SK-MEL-5 (cell line): Measurements from ENCODE around the gene JSRP1. TPM values are rescaled to one million over a fixed set of nuclear protein-coding genes. Genes with fewer than 3 reads are reported as not detected.

Experiments
- DNase-seq: peaks from one replicate; pipeline ENCODE4 v3.0.0-alpha.2; 2016; ENCODE audit warnings: low read depth, low spot score
- in situ Hi-C: cut with HindIII; loops from 2 replicates; pipeline ENCODE4 v1.10.0; 2016; ENCODE audit warnings: low sequenced_read_pairs, high pct_unique_total_duplicates, low pct_unique_long_range_greater_than_20kb
- small RNA-seq, 2 experiments: library from RNA; depleted of rRNA; stranded (forward); fragments of <200 nt; gene quantifications; one replicate each; pipeline ENCODE3, GENCODE V24; 2014
- total RNA-seq: library from RNA; depleted of rRNA; stranded (reverse); fragments of >200 nt; shearing (Covaris generic); gene quantifications from 2 replicates; pipeline ENCODE4 v1.2.3, GENCODE V29; 2014; rRNA removed

The JSRP1 gene
- total RNA-seq, 1 experiment from 2014 or later: 0.29 TPM

DNA sequence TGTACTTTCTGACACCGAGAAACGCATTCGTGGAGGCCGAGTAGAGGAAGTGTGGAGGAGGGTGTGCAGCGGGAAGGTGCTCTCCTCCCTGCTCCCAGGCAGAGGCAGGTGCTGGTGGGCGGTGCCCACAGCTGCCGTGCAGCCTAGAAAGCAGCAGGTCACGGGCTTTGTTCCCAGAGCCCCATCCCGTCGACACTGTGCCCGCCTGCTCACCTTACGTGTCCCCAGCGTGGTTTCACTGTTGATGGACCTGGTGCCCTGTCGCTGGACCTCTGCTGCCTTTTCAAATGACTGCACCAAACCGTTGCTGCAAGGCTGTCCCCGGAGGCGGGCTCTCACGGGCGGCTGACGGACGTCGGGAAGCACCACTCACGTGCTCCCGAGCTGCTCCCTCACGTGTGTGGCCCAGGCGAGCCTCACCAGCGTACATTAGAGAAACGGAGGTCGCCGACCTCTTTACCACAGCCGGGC lies 40.9 kb downstream of the JSRP1 start:
- no peak for DNase-seq
- in situ Hi-C loops: no loop called here

DNA sequence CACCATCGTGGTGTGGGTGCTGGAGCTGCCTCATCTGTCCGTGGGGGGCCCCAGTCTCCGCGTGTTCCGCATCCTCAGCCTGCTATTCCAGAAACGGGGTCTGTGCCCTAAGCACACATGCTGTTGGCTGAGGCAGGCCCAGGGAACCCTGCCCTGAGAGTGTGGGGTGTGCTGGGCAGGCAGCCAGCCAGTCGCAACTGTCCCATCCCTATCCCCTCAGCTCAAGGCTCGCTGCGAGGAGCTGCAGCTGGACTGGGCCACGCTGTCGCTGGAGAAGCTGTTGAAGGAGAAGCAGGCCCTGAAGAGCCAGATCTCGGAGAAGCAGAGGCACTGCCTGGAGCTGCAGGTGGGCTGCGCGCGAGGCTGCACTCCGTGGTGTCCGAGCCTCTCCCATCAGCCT lies 42.0 kb downstream of the JSRP1 start:
- in situ Hi-C loops: no loop called here

GRCh38 chr19:2213799-2214198 lies 42.4 kb downstream of the JSRP1 start:
- in situ Hi-C loops: no loop called here
- DNase-seq: no peak

More for the DNA sequence above, 42.0 kb downstream of the JSRP1 start:
- no peak for DNase-seq

GRCh38 chr19:2212861-2213711 lies 43.1 kb downstream of the JSRP1 start:
- in situ Hi-C loops: no loop called here
- no peak for DNase-seq

GRCh38 chr19:2210987-2211740 lies 45.1 kb downstream of the JSRP1 start:
- DNase-seq: no peak
- in situ Hi-C loops: no loop called here

- no peak for DNase-seq
- in situ Hi-C loops: no loop called here
These were observed 46.0 kb downstream of the JSRP1 start for GRCh38 chr19:2210206-2210605.

DNA sequence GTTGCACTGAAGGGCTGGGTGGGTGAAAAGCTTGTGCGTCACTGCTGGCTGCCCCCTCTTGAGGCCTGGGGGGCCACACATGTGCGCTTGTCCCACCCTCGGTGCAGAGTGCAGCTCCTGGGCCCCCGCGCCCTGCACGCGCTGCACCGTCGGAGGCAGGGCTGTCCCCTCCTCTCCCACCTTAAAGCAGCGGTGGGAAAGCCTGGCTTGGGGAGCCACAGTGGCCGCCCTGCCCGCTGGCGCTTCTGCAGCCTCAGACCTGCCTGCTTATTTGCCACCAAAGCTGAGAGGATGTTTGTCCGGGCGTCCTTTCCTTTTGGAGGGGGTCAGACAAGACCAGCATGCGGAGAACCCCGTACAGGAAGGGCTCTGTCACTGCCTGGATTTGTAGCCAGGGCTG lies 46.8 kb downstream of the JSRP1 start:
- in situ Hi-C loops: no loop called here
- no peak for DNase-seq

DNA sequence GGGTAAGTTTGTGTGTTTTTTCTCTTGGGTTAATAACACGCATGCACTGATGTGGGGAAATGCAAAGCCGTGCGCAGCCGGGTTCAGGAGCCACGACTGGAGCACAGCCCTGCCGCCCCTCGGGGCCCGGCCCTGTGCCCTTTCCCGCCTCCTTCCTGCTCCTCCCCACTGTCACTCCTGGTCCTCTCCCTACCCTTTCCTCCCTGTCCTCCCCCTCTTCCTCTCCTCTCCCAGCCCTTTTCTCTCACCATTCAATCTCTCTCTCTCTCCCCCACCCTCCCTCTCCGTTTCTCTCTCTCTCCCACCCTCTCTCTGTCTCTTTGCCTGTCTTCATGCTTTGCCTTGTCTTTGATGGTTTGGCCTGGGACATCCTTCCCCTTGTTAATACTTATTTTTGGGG lies 47.2 kb downstream of the JSRP1 start:
- in situ Hi-C loops: no loop called here
- DNase-seq: no peak

GRCh38 chr19:2207991-2208860 lies 48.0 kb downstream of the JSRP1 start:
- in situ Hi-C loops: no loop called here
- DNase-seq: no peak

DNA sequence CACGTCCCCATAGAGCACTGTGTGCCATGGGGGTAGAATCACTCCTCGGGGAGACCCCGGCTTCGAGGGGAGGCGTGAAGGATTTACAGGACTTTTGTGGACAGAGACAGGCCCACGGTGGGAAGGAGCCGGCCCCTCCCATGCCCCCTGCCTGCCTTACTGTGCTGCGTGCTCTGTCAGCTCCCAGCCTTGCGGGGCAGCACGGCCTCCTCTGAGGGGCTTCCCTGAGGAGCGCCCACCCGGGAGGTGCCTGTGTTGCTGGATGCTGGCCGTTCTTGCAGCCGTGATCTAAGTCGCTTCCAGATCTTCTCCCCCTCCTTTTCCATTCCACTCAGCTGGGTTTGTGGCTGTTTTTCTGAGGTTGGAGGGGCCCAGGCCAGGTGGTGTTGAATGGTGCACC lies 49.2 kb downstream of the JSRP1 start:
- in situ Hi-C loops: no loop called here
- no peak for DNase-seq

DNA sequence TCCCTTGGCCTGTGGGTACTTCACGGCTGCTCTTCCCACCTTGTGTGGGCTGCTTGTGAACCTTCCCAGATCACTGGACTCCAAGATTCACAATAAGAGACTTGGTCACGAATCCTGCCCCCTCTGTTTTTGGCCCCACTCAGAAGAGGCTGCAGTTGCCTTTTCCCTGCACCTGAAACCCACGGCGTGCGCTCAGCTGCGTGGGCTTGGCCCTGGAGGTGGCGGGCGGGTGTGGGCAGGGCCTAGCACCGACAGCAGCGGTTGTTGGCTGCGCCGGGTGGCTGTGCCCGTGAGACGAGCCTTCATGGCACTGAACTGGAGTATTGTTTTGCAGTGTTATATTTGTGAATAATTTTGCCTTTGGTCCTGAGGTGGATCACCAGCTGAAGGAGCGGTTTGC lies 53.9 kb downstream of the JSRP1 start:
- DNase-seq: no peak
- in situ Hi-C loops: no loop called here

Small RNAs within 50 kb of the gene (small RNA-seq; reads per million reads assigned to genes)
- 0 reads per million in 2 experiments for gene MIR1227

Other genes with a start within 250 kb of the JSRP1 start
- 30.2 and 34.5 TPM in 2 replicates for gene BTBD2, start 240.7 kb downstream of the JSRP1 start, total RNA-seq
- gene MKNK2, start 205.2 kb downstream of the JSRP1 start, total RNA-seq: 19.1 and 22.2 TPM in 2 replicates
- 5.0 and 5.1 TPM in 2 replicates for gene MOB3A, start 160.1 kb downstream of the JSRP1 start, total RNA-seq
- 0.40 TPM in 1 of 2 replicates, not detected in the other for gene IZUMO4, start 159.5 kb downstream of the JSRP1 start, total RNA-seq
- 114 and 131 TPM in 2 replicates for gene AP3D1, start 104.9 kb downstream of the JSRP1 start, total RNA-seq
- 2.1 and 3.8 TPM in 2 replicates for gene DOT1L, start 92.5 kb downstream of the JSRP1 start, total RNA-seq
- 44.5 and 45.8 TPM in 2 replicates for gene PLEKHJ1, start 20.1 kb downstream of the JSRP1 start, total RNA-seq
- 14.6 and 15.6 TPM in 2 replicates for gene SF3A2, start 19.6 kb downstream of the JSRP1 start, total RNA-seq
- 1.5 and 1.6 TPM in 2 replicates for gene AMH, start 7.1 kb downstream of the JSRP1 start, total RNA-seq
- not detected in 2 replicates for gene PEAK3, start 25.8 kb upstream of the JSRP1 start, total RNA-seq
- gene LINGO3, start 51.7 kb upstream of the JSRP1 start, total RNA-seq: 0.08 TPM in 1 of 2 replicates, not detected in the other
- 121 and 128 TPM in 2 replicates for gene LSM7, start 72.2 kb upstream of the JSRP1 start, total RNA-seq
- gene SPPL2B, start 72.3 kb upstream of the JSRP1 start, total RNA-seq: 8.2 and 8.8 TPM in 2 replicates
- gene TMPRSS9, start 103.8 kb upstream of the JSRP1 start, total RNA-seq: not detected in 2 replicates
- 48.9 and 52.3 TPM in 2 replicates for gene TIMM13, start 171.2 kb upstream of the JSRP1 start, total RNA-seq
- 52.1 and 52.6 TPM in 2 replicates for gene LMNB2, start 200.5 kb upstream of the JSRP1 start, total RNA-seq
- 4.0 TPM in 2 replicates for gene GADD45B, start 219.7 kb upstream of the JSRP1 start, total RNA-seq